ENCODE results near the gene AKIP1. TPM values are rescaled to one million over a fixed set of nuclear protein-coding genes. Genes with fewer than 3 reads are reported as not detected.

AKIP1 gene
- total RNA-seq, 1 experiment from 2014 or later: 26.0 TPM

DNA sequence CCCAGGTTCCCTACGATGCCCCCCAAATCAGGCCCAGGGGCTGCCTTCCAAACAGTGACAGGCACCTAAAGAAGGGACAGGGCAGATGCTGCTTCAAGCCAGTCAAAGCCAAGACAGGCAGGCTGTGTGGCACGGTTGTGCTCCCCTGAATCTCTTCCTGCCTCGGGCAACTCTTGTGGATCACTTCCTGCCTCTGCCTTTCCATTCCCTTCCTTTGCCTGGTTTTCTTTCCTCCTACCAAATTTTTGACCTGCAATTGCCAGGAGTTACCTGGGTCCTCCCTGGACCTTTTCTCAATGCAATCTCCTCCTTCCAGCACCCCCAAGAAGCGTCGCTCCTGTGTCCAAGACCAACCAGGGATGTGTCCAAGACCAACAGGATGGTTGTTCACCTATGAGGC, 16.2 kb downstream of the AKIP1 start:
- Mint-ChIP-seq H3K9me3 (no peaks in the 10 kb centered on the region), H3K27ac (peak overlapping the region; percentile 22), H3K4me1 (peaks cover 6% of the 10 kb centered on the region), H3K27me3 (ENCODE audit: low read depth) (no peaks in the 10 kb centered on the region), H3K4me3 (no peak overlapping the region), H3K36me3 (no peaks in the 10 kb centered on the region; the same call in 1 of the 2 replicates)
- TF ChIP-seq, protein P1, sequence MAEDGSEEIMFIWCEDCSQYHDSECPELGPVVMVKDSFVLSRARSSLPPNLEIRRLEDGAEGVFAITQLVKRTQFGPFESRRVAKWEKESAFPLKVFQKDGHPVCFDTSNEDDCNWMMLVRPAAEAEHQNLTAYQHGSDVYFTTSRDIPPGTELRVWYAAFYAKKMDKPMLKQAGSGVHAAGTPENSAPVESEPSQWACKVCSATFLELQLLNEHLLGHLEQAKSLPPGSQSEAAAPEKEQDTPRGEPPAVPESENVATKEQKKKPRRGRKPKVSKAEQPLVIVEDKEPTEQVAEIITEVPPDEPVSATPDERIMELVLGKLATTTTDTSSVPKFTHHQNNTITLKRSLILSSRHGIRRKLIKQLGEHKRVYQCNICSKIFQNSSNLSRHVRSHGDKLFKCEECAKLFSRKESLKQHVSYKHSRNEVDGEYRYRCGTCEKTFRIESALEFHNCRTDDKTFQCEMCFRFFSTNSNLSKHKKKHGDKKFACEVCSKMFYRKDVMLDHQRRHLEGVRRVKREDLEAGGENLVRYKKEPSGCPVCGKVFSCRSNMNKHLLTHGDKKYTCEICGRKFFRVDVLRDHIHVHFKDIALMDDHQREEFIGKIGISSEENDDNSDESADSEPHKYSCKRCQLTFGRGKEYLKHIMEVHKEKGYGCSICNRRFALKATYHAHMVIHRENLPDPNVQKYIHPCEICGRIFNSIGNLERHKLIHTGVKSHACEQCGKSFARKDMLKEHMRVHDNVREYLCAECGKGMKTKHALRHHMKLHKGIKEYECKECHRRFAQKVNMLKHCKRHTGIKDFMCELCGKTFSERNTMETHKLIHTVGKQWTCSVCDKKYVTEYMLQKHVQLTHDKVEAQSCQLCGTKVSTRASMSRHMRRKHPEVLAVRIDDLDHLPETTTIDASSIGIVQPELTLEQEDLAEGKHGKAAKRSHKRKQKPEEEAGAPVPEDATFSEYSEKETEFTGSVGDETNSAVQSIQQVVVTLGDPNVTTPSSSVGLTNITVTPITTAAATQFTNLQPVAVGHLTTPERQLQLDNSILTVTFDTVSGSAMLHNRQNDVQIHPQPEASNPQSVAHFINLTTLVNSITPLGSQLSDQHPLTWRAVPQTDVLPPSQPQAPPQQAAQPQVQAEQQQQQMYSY (CRISPR knock-in tag; IDR thresholded peaks at IDR 0.05): peak; percentile 56
- TF ChIP-seq USF1 (CRISPR knock-in tag; IDR thresholded peaks at IDR 0.05): no peak
- ChIA-PET CTCF (no interaction called here), POLR2A (no interaction called here)
- DNase-seq (ENCODE audit: low spot score) (no peak), ATAC-seq (no peak)

- POLR2A ChIA-PET: no interaction called here
- H3K4me3 Mint-ChIP-seq: no peak overlapping the region
- CTCF ChIA-PET: no interaction called here
- DNase-seq (ENCODE audit: low spot score) (no peak), ATAC-seq (no peak)
- H3K4me1 Mint-ChIP-seq: peaks cover 16% of the 10 kb centered on the region
- TF ChIP-seq TP53 (CRISPR knock-in tag; IDR thresholded peaks at IDR 0.05) (no peak), OVOL2 (CRISPR knock-in tag; IDR thresholded peaks at IDR 0.05; ENCODE audit: borderline replicate concordance) (no peak), KAT7 (CRISPR knock-in tag; IDR thresholded peaks at IDR 0.05; ENCODE audit: borderline replicate concordance) (no peak), ZNF532 (CRISPR knock-in tag; IDR thresholded peaks at IDR 0.05; ENCODE audit: borderline replicate concordance) (no peak), CDX4 (CRISPR knock-in tag; IDR thresholded peaks at IDR 0.05; ENCODE audit: borderline replicate concordance) (no peak), PRRX2 (CRISPR knock-in tag; IDR thresholded peaks at IDR 0.05) (no peak), ZNF219 (CRISPR knock-in tag; IDR thresholded peaks at IDR 0.05; ENCODE audit: borderline replicate concordance) (no peak), E2F1 (CRISPR knock-in tag; IDR thresholded peaks at IDR 0.05) (no peak), SOX15 (CRISPR knock-in tag; IDR thresholded peaks at IDR 0.05) (no peak), ETV6 (CRISPR knock-in tag; IDR thresholded peaks at IDR 0.05) (no peak), ELF4 (CRISPR knock-in tag; IDR thresholded peaks at IDR 0.05; ENCODE audit: low read depth) (no peak), RELA (CRISPR knock-in tag; IDR thresholded peaks at IDR 0.05; ENCODE audit: borderline replicate concordance) (no peak)
- TF ChIP-seq, protein P2, sequence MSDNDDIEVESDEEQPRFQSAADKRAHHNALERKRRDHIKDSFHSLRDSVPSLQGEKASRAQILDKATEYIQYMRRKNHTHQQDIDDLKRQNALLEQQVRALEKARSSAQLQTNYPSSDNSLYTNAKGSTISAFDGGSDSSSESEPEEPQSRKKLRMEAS (CRISPR knock-in tag; IDR thresholded peaks at IDR 0.05): no peak
- TF ChIP-seq, protein P3, sequence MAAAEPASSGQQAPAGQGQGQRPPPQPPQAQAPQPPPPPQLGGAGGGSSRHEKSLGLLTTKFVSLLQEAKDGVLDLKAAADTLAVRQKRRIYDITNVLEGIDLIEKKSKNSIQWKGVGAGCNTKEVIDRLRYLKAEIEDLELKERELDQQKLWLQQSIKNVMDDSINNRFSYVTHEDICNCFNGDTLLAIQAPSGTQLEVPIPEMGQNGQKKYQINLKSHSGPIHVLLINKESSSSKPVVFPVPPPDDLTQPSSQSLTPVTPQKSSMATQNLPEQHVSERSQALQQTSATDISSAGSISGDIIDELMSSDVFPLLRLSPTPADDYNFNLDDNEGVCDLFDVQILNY (CRISPR knock-in tag; IDR thresholded peaks at IDR 0.05): no peak
- H3K9me3 Mint-ChIP-seq: no peaks in the 10 kb centered on the region
- H3K27me3 Mint-ChIP-seq (ENCODE audit: low read depth): no peaks in the 10 kb centered on the region
- H3K27ac Mint-ChIP-seq: peak overlapping the region; percentile 32; the same call in 1 of the 2 replicates
- H3K36me3 Mint-ChIP-seq: no peaks in the 10 kb centered on the region
These were observed 17.2 kb downstream of the AKIP1 start for GRCh38 chr11:8928205-8928604.
